Type B pancreatic cell (in vitro differentiated cells): ENCODE results near the gene FAM20C. TPM values are rescaled to one million over a fixed set of nuclear protein-coding genes. Genes with fewer than 3 reads are reported as not detected.
"Not testable (repeated sequence)": the region's sequence is repeated elsewhere in the genome, so short reads cannot be mapped to it uniquely, and the experiment has no call there.

ENCODE experiments used
- DNase-seq: peaks from one replicate; pipeline ENCODE4 v3.0.0; 2021; ENCODE audit warnings: mixed read lengths; ENCODE audit not compliant: unreplicated experiment; ENCODE audit errors: extremely low spot score
- H3K27ac Mint-ChIP-seq: 2 replicates; pipeline ENCODE4 v1.8.0; 2021; ENCODE audit warnings: mild to moderate bottlenecking, mixed read lengths
- H3K27me3 Mint-ChIP-seq: 2 replicates; pipeline ENCODE4 v1.8.0; 2021; ENCODE audit warnings: mixed read lengths
- H3K36me3 Mint-ChIP-seq: 2 replicates; pipeline ENCODE4 v1.8.0; 2021; ENCODE audit warnings: mixed read lengths
- H3K4me1 Mint-ChIP-seq: one replicate; pipeline ENCODE4 v1.8.0; 2021; ENCODE audit warnings: mixed read lengths; ENCODE audit not compliant: unreplicated experiment
- H3K4me3 Mint-ChIP-seq: 2 replicates; pipeline ENCODE4 v1.8.0; 2021; ENCODE audit warnings: mild to moderate bottlenecking, mixed read lengths
- H3K9me3 Mint-ChIP-seq: 2 replicates; pipeline ENCODE4 v1.8.0; 2021; ENCODE audit warnings: mixed read lengths
- total RNA-seq: library from RNA; stranded (reverse); gene quantifications from 2 replicates; pipeline ENCODE4 v1.2.1, GENCODE V29; 2021; ENCODE audit warnings: low replicate concordance
- TF ChIP-seq, protein P1 (sequence below): fragments of 200-600 bp; sonication (generic); conservative IDR thresholded peaks from 2 replicates; pipeline ENCODE4 v1.5.0; 2021; ENCODE audit warnings: antibody characterized with exemption, mild to moderate bottlenecking

Gene FAM20C
- total RNA-seq, 1 donor from 2014 or later, result 18.1 TPM

DNA sequence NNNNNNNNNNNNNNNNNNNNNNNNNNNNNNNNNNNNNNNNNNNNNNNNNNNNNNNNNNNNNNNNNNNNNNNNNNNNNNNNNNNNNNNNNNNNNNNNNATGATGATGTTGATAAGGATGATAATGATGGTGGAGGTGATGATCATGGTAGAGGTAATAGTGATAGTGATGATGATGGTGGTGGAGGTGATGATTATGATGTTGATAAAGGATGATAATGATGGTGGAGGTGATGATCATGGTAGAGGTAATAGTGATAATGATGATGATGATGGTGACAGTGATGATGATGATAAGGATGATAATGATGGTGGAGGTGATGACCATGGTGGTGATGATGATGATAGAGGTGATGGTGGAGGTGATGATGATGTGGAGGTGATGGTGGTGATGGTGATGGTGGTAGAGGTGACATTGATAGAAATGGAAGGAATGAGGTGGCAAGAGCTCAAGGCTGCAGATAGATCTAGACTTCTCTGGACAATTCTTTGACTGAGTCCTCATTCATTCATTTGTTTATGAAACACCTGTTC lies 47.8 kb downstream of the FAM20C start:
- Mint-ChIP-seq H3K4me1 (peaks cover 5% of the 10 kb centered on the region), H3K9me3 (no peaks in the 10 kb centered on the region), H3K4me3 (no peak overlapping the region), H3K36me3 (no peaks in the 10 kb centered on the region), H3K27ac (no peak overlapping the region), H3K27me3 (no peaks in the 10 kb centered on the region)
- no peak for DNase-seq
- TF ChIP-seq, protein P1, sequence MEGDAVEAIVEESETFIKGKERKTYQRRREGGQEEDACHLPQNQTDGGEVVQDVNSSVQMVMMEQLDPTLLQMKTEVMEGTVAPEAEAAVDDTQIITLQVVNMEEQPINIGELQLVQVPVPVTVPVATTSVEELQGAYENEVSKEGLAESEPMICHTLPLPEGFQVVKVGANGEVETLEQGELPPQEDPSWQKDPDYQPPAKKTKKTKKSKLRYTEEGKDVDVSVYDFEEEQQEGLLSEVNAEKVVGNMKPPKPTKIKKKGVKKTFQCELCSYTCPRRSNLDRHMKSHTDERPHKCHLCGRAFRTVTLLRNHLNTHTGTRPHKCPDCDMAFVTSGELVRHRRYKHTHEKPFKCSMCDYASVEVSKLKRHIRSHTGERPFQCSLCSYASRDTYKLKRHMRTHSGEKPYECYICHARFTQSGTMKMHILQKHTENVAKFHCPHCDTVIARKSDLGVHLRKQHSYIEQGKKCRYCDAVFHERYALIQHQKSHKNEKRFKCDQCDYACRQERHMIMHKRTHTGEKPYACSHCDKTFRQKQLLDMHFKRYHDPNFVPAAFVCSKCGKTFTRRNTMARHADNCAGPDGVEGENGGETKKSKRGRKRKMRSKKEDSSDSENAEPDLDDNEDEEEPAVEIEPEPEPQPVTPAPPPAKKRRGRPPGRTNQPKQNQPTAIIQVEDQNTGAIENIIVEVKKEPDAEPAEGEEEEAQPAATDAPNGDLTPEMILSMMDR, result no peak

DNA sequence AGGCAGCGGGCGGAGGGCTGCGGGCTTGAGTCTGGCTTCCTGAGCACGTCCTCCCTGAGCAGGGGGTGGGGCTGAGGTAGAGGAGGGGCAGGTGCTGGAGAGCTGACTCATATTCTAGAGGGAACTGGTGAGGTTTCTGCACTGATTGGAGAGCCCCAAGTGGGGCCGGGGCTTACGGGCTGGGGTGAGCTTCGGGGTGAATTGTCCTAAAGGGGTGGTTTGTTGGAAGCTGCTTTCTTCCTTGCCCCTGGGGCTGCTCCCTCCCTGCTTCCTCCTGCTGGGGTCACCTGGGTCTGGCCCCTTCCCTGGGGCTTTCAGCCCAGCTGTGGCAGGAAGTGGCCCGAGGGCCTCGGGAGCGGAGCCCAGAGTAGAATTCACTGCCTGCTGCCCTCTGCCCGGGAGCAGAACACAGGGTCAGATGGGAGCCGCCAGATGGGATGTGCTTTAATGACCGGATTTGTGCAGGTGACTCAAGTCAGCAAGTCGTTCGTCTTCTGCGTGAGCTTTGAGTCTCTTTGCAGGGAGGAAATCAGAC lies 48.6 kb downstream of the FAM20C start:
- H3K4me3 Mint-ChIP-seq, result no peak overlapping the region
- no peak overlapping the region for H3K27ac Mint-ChIP-seq
- H3K36me3 Mint-ChIP-seq, result no peaks in the 10 kb centered on the region
- TF ChIP-seq, protein P1, result no peak
- H3K9me3 Mint-ChIP-seq, result no peaks in the 10 kb centered on the region
- peaks cover 5% of the 10 kb centered on the region for H3K4me1 Mint-ChIP-seq
- H3K27me3 Mint-ChIP-seq, result no peaks in the 10 kb centered on the region
- DNase-seq, result no peak

DNA sequence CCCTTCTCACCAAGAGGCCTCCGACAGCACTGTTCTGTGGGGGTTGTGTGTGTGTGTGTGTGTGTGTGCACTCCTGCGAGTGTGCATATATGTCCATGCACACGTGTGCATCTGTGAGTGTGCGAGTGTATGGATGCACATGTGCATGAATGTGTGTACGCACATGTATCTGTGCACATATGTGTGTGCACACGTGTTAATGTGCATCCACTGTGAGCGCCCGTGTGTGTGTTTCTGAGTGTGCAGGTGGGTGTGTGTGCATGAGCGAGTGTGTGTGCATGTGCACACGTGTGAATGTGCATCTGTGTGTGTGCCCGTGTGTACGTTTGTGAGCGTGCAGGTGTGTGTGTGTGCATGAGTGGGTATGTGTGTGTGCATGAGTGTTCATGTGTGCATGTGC lies 49.1 kb downstream of the FAM20C start:
- Mint-ChIP-seq H3K9me3 (no peaks in the 10 kb centered on the region), H3K27ac (no peak overlapping the region), H3K4me1 (peaks cover 7% of the 10 kb centered on the region), H3K4me3 (no peak overlapping the region), H3K36me3 (no peaks in the 10 kb centered on the region), H3K27me3 (no peaks in the 10 kb centered on the region)
- TF ChIP-seq, protein P1, result no peak
- DNase-seq, result no peak

DNA sequence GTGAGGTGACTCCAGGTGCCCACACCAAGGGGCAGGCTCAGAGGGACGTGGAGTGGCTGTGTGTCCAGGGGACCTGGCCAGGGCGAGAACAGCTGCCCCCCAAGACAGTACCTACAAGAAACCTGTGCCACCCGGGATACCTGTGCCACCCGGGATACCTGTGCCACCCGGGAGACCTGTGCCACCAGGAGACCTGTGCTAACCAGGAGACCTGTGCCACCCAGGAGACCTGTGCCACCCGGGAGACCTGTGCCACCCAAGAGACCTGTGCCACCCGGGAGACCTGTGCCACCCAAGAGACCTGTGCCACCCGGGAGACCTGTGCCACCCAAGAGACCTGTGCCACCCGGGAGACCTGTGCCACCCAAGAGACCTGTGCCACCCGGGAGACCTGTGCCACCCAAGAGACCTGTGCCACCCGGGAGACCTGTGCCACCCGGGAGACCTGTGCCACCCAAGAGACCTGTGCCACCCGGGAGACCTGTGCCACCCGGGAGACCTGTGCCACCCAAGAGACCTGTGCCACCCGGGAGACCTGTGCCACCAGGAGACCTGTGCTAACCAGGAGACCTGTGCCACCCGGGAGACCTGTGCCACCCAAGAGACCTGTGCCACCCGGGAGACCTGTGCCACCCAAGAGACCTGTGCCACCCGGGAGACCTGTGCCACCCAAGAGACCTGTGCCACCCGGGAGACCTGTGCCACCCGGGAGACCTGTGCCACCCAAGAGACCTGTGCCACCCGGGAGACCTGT lies 50.6 kb downstream of the FAM20C start:
- H3K27ac Mint-ChIP-seq, H3K4me1 Mint-ChIP-seq, H3K9me3 Mint-ChIP-seq, H3K4me3 Mint-ChIP-seq, H3K27me3 Mint-ChIP-seq, DNase-seq, H3K36me3 Mint-ChIP-seq: not testable (repeated sequence)

DNA sequence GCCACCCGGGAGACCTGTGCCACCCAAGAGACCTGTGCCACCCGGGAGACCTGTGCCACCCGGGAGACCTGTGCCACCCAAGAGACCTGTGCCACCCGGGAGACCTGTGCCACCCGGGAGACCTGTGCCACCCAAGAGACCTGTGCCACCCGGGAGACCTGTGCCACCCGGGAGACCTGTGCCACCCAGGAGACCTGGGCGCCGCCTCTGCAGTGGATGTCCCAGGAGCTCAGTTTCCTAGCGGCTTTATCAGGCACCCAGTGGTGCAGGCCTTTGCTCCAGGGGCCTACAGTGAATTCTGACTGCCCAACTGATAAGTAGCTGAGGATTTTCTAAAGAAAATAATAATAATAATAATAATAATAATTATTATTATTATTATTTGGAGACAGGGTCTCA lies 51.2 kb downstream of the FAM20C start:
- H3K27ac Mint-ChIP-seq, H3K36me3 Mint-ChIP-seq, DNase-seq, H3K4me1 Mint-ChIP-seq, H3K27me3 Mint-ChIP-seq, H3K9me3 Mint-ChIP-seq, H3K4me3 Mint-ChIP-seq: not testable (repeated sequence)

DNA sequence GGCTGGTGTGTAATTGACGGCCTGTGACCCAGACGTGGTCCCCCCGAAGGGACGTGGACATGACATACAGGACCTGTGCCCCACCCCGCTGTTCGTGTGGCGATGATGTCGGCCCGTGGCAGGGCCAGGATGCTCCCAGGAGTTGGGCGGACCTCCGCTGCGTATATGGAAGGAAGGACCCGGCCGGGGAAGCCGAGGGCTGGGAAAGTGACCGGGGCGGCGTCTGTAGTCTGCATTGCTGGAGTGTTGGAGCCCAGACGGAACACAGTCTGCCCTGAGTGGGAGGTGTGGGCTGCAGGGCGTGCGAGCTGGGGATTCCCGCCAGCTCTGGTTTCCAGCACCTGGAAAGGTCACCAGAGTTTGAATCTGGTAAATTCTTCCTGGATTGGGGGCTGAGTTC lies 52.6 kb downstream of the FAM20C start:
- Mint-ChIP-seq H3K27ac (no peak overlapping the region), H3K36me3 (no peaks in the 10 kb centered on the region), H3K27me3 (no peaks in the 10 kb centered on the region), H3K4me3 (no peak overlapping the region), H3K9me3 (no peaks in the 10 kb centered on the region), H3K4me1 (peaks cover 10% of the 10 kb centered on the region)
- DNase-seq, result no peak
- TF ChIP-seq, protein P1, result no peak
